Psoas muscle (tissue), 8 donors: ENCODE measurements around the gene OR6C1. TPM values are rescaled to one million over a fixed set of nuclear protein-coding genes. Genes with fewer than 3 reads are reported as not detected.
"Not testable (repeated sequence)": the region's sequence is repeated elsewhere in the genome, so short reads cannot be mapped to it uniquely, and the experiment has no call there.

Experiments used
- ATAC-seq, 4 donors: fragments of 200-7000 bp; cut with Tn5 transposase; one replicate each; pipeline ENCODE4 v1.9.1; 2020; ENCODE audit warnings: moderate library complexity in 3 of 4, mild to moderate bottlenecking in 2 of 4
- DNase-seq, 2 donors: peaks; one replicate each; pipeline ENCODE4 v3.0.0-alpha.2; 2020
- H3K27ac ChIP-seq: fragments of 200-600 bp; one replicate; pipeline ENCODE4 v1.8.0; 2022
- H3K27me3 ChIP-seq, 3 donors: fragments of 200-600 bp in 1 of 3; one replicate each; pipeline versions ENCODE4 v1.6.1 to v1.8.0; 2013 to 2022; ENCODE audit warnings: low read length in 2 of 3, mild to moderate bottlenecking in 2 of 3, moderate library complexity in 1 of 3; ENCODE audit not compliant: insufficient read depth in 3 of 3
- H3K36me3 ChIP-seq, 2 donors: fragments of 200-600 bp in 1 of 2; one replicate each; pipeline versions ENCODE4 v1.6.1 to v1.8.0; 2013 to 2022; ENCODE audit warnings: low read depth in 1 of 2, mild to moderate bottlenecking in 1 of 2, moderate library complexity in 1 of 2; ENCODE audit not compliant: insufficient read depth in 1 of 2
- H3K4me1 ChIP-seq: fragments of 200-600 bp; one replicate; pipeline ENCODE4 v1.8.0; 2022
- H3K4me3 ChIP-seq: fragments of 200-600 bp; one replicate; pipeline ENCODE4 v1.8.0; 2022; ENCODE audit warnings: mild to moderate bottlenecking
- H3K9me3 ChIP-seq: fragments of 200-600 bp; one replicate; pipeline ENCODE4 v1.8.0; 2022
- CTCF ChIP-seq: fragments of 200-600 bp; IDR thresholded peaks from one replicate; pipeline ENCODE4 v1.8.0; 2022; ENCODE audit warnings: antibody characterized with exemption
- WGBS, 3 donors: extraction: QIAGEN DNeasy Blood & Tissue Kit; methylation state at CpG; one replicate each; pipeline versions ENCODE4 v1.1.6 to v1.1.7; 2013; 5-methylcytosine and 5-hydroxymethylcytosine counted together
- intact Hi-C, 2 donors: fragments of 100-400 bp; cut with DNase I; formaldehyde crosslinking; loops; one replicate each; pipeline versions ENCODE4 v1.11.0 to v1.14.2; 2022
- polyA plus RNA-seq, 3 donors: library from polyadenylated mRNA; stranded (reverse); fragments of 200-250 nt; gene quantifications; one replicate each; pipeline ENCODE4 v1.2.3, GENCODE V29; 2013
- total RNA-seq, 4 donors: library from RNA; stranded (reverse); fragmentation: NEBNext Ultra II Directional in 2 of 4; extraction: Animal tissue kit (Norgen Biotek cat#: 25700) in 2 of 4; gene quantifications; one replicate each; pipeline versions ENCODE4 v1.2.1 to v1.2.4, GENCODE V29; 2021 to 2023
- donor health status: healthy with polysubstance abuse.
- donor health status: DM: no; HTN: no; CAD: no; lungs with moderate emphysema.
- donor health status: Bipolar disorder and iron deficiency.
- donor health status: healthy.
- donor health status: DM: yes; HTN: yes; CAD: no.
- donor health status: DM: no; HTN: no; CAD: no.
- donor health status: DM: no; HTN: no; CAD: no.
- donor health status: DM: yes; HTN: yes; CAD: no.

Gene OR6C1
- total and polyA plus RNA-seq, 7 donors: not detected

- no peak for ATAC-seq
- Histone ChIP-seq H3K27ac (no peak within 1 kb of the TSS), H3K36me3 (no peaks in the 10 kb centered on the region), H3K4me1 (no peaks in the 10 kb centered on the region), H3K4me3 (no peak within 1 kb of the TSS), H3K27me3 (no peaks in the 10 kb centered on the region), H3K9me3 (no peaks in the 10 kb centered on the region)
- DNase-seq: no peak
- intact Hi-C loops: no loop called here
- TF ChIP-seq CTCF: no peak
- 86 to 100% (median 96%) methylated on average over 1 of the region's 1 CpG for WGBS, 3 donors
Measured at GRCh38 chr12:55330446-55330845, 16.3 kb downstream of the OR6C1 start, which contains the start of gene OR6C3. Gene OR6C3 (plus strand): TSS chr12:55330746. CDS start chr12:55331701, 955 bp downstream.

- 88 to 91% (median 89%) methylated on average over 10 of the region's 10 CpGs for WGBS, 3 donors
- no peak for DNase-seq
- no peak for ATAC-seq
Measured at GRCh38 chr12:55336002-55336401, 21.9 kb downstream of the OR6C1 start.

GRCh38 chr12:55355338-55355737 lies 41.2 kb downstream of the OR6C1 start:
- H3K9me3 ChIP-seq, H3K27me3 ChIP-seq, H3K36me3 ChIP-seq, H3K4me3 ChIP-seq, H3K27ac ChIP-seq, H3K4me1 ChIP-seq, ATAC-seq, intact Hi-C loops, DNase-seq: not testable (repeated sequence)
- 61 to 72% (median 71%) methylated on average over 4 of the region's 4 CpGs for WGBS, 3 donors

More at GRCh38 chr12:55336002-55336401, 21.9 kb downstream of the OR6C1 start:
- no peak overlapping the region for H3K4me3 ChIP-seq
- H3K9me3 ChIP-seq: no peaks in the 10 kb centered on the region
- H3K36me3 ChIP-seq: no peaks in the 10 kb centered on the region
- H3K27me3 ChIP-seq: no peaks in the 10 kb centered on the region
- H3K4me1 ChIP-seq: no peaks in the 10 kb centered on the region
- intact Hi-C loops: no loop called here
- H3K27ac ChIP-seq: no peak overlapping the region
- no peak for TF ChIP-seq CTCF

- no peak within 1 kb of the TSS for H3K27ac ChIP-seq
- H3K36me3 ChIP-seq: no peaks in the 10 kb centered on the region
- no peak for TF ChIP-seq CTCF
- no peak within 1 kb of the TSS for H3K4me3 ChIP-seq
- intact Hi-C loops: no loop called here
- no peaks in the 10 kb centered on the region for H3K9me3 ChIP-seq
- ATAC-seq (no peak), DNase-seq (no peak)
- no peaks in the 10 kb centered on the region for H3K27me3 ChIP-seq
- 85 to 90% (median 90%) methylated on average over 4 of the region's 4 CpGs for WGBS, 3 donors
- H3K4me1 ChIP-seq: no peaks in the 10 kb centered on the region
Measured at GRCh38 chr12:55362675-55363074, 48.5 kb downstream of the OR6C1 start, which contains the start of gene OR6C75. Gene OR6C75 (plus strand): TSS chr12:55362975. CDS start chr12:55365111, 2,136 bp downstream.

- 71 to 77% (median 76%) methylated on average over 3 of the region's 3 CpGs for WGBS, 3 donors
- no peaks in the 10 kb centered on the region for H3K9me3 ChIP-seq
- intact Hi-C loops: no loop called here
- H3K27ac ChIP-seq: no peak overlapping the region
- ATAC-seq (no peak), DNase-seq (no peak)
- H3K36me3 ChIP-seq: no peaks in the 10 kb centered on the region
- no peak overlapping the region for H3K4me3 ChIP-seq
- no peaks in the 10 kb centered on the region for H3K4me1 ChIP-seq
- TF ChIP-seq CTCF: no peak
- no peaks in the 10 kb centered on the region for H3K27me3 ChIP-seq
Measured at GRCh38 chr12:55365086-55365485, 50.9 kb downstream of the OR6C1 start.

Other genes starting within 250 kb of the OR6C1 start
- gene OR9K2, start 187.9 kb upstream of the OR6C1 start, total RNA-seq: not detected
- not detected for gene OR9K2, start 187.9 kb upstream of the OR6C1 start, polyA plus RNA-seq
- not detected for gene OR10A7, start 93.3 kb upstream of the OR6C1 start, total RNA-seq
- not detected for gene OR10A7, start 93.3 kb upstream of the OR6C1 start, polyA plus RNA-seq
- not detected for gene OR6C74, start 69.7 kb upstream of the OR6C1 start, total RNA-seq
- not detected for gene OR6C74, start 69.7 kb upstream of the OR6C1 start, polyA plus RNA-seq
- not detected for gene OR6C6, start 17.8 kb upstream of the OR6C1 start, total RNA-seq
- not detected for gene OR6C6, start 17.8 kb upstream of the OR6C1 start, polyA plus RNA-seq
- not detected for gene OR6C3, start 16.4 kb downstream of the OR6C1 start, total RNA-seq
- gene OR6C3, start 16.4 kb downstream of the OR6C1 start, polyA plus RNA-seq: not detected
- gene OR6C75, start 48.6 kb downstream of the OR6C1 start, total RNA-seq: not detected
- gene OR6C75, start 48.6 kb downstream of the OR6C1 start, polyA plus RNA-seq: not detected
- not detected for gene OR6C65, start 86.2 kb downstream of the OR6C1 start, total RNA-seq
- gene OR6C65, start 86.2 kb downstream of the OR6C1 start, polyA plus RNA-seq: not detected
- not detected for gene OR6C76, start 111.9 kb downstream of the OR6C1 start, total RNA-seq
- not detected for gene OR6C76, start 111.9 kb downstream of the OR6C1 start, polyA plus RNA-seq
- gene OR6C2, start 129.7 kb downstream of the OR6C1 start, total RNA-seq: not detected
- not detected for gene OR6C2, start 129.7 kb downstream of the OR6C1 start, polyA plus RNA-seq
- not detected for gene OR6C70, start 155.8 kb downstream of the OR6C1 start, total RNA-seq
- not detected for gene OR6C70, start 155.8 kb downstream of the OR6C1 start, polyA plus RNA-seq
- not detected for gene OR6C68, start 178.0 kb downstream of the OR6C1 start, total RNA-seq
- gene OR6C68, start 178.0 kb downstream of the OR6C1 start, polyA plus RNA-seq: not detected
- gene OR6C4, start 235.3 kb downstream of the OR6C1 start, total RNA-seq: not detected
- gene OR6C4, start 235.3 kb downstream of the OR6C1 start, polyA plus RNA-seq: not detected